GM23338 (cell line): Measurements from ENCODE around the gene IKBKE. TPM values are rescaled to one million over a fixed set of nuclear protein-coding genes. Genes with fewer than 3 reads are reported as not detected.

Source experiments
- ATAC-seq: fragments of 200-7000 bp; cut with Tn5 transposase; 3 replicates; pipeline ENCODE4 v1.9.1; 2020
- DNase-seq: peaks from one replicate; pipeline ENCODE4 v3.0.0-alpha.2; 2015; ENCODE audit warnings: low spot score
- H2AFZ ChIP-seq: fragments of 200-600 bp; sonication (generic); 2 replicates; pipeline ENCODE4 v1.8.0; 2016; ENCODE audit warnings: antibody characterized with exemption, mild to moderate bottlenecking, moderate library complexity
- H3F3A ChIP-seq: fragments of 200-600 bp; sonication (generic); replicated peaks from 2 replicates; pipeline ENCODE4 v1.8.0; 2017; ENCODE audit warnings: antibody characterized with exemption, mixed run types, low read depth
- H3K27ac ChIP-seq: fragments of 200-600 bp; sonication (generic); 2 replicates; pipeline ENCODE4 v1.6.1; 2016; ENCODE audit warnings: low read depth
- H3K27me3 ChIP-seq: fragments of 200-600 bp; sonication (generic); 2 replicates; pipeline ENCODE4 v1.8.0; 2016; ENCODE audit warnings: mild to moderate bottlenecking, mixed run types, moderate library complexity; ENCODE audit not compliant: insufficient read depth
- H3K36me3 ChIP-seq: fragments of 200-600 bp; sonication (generic); 2 replicates; pipeline ENCODE4 v1.8.0; 2016; ENCODE audit warnings: mild to moderate bottlenecking; ENCODE audit not compliant: insufficient read depth
- H3K4me1 ChIP-seq: fragments of 200-600 bp; sonication (generic); 2 replicates; pipeline ENCODE4 v1.8.0; 2016; ENCODE audit warnings: mild to moderate bottlenecking, moderate library complexity; ENCODE audit not compliant: insufficient read depth
- H3K4me2 ChIP-seq: fragments of 200-600 bp; sonication (generic); 2 replicates; pipeline ENCODE4 v1.7.1; 2017; ENCODE audit warnings: mixed run types
- H3K4me3 ChIP-seq: fragments of 200-600 bp; sonication (generic); 2 replicates; pipeline ENCODE4 v1.6.1; 2016; ENCODE audit warnings: mixed run types
- H3K79me2 ChIP-seq: fragments of 200-600 bp; sonication (generic); replicated peaks from 2 replicates; pipeline ENCODE4 v1.8.0; 2017; ENCODE audit warnings: mild to moderate bottlenecking; ENCODE audit not compliant: insufficient read depth
- H3K9me2 ChIP-seq: fragments of 200-600 bp; sonication (generic); 2 replicates; pipeline ENCODE4 v1.8.0; 2017; ENCODE audit not compliant: insufficient read depth
- H4K20me1 ChIP-seq: fragments of 200-600 bp; sonication (generic); replicated peaks from 2 replicates; pipeline ENCODE4 v1.8.0; 2017; ENCODE audit warnings: mild to moderate bottlenecking; ENCODE audit not compliant: insufficient read depth
- H3K27ac Mint-ChIP-seq: 2 replicates; pipeline ENCODE4 v1.8.0; 2020; ENCODE audit warnings: inconsistent platforms, mild to moderate bottlenecking, moderate library complexity, mixed read lengths
- H3K27me3 Mint-ChIP-seq: 3 replicates; pipeline ENCODE4 v1.8.0; 2022; ENCODE audit warnings: low read depth, mild to moderate bottlenecking, moderate library complexity, mixed read lengths, inconsistent platforms; ENCODE audit not compliant: insufficient read depth, poor library complexity
- H3K36me3 Mint-ChIP-seq: 3 replicates; pipeline ENCODE4 v1.8.0; 2021; ENCODE audit warnings: low read depth, mild to moderate bottlenecking, inconsistent platforms, moderate library complexity, mixed read lengths
- H3K4me1 Mint-ChIP-seq: 3 replicates; pipeline ENCODE4 v1.8.0; 2020; ENCODE audit warnings: mild to moderate bottlenecking, inconsistent platforms, mixed read lengths
- H3K4me3 Mint-ChIP-seq: 3 replicates; pipeline ENCODE4 v1.8.0; 2021; ENCODE audit warnings: moderate library complexity, mild to moderate bottlenecking, inconsistent platforms, mixed read lengths
- H3K9me3 Mint-ChIP-seq: 3 replicates; pipeline ENCODE4 v1.8.0; 2020; ENCODE audit warnings: moderate library complexity, mild to moderate bottlenecking, inconsistent platforms, mixed read lengths
- CREB1 ChIP-seq: fragments of 250-450 bp; sonication (Bioruptor Pico); IDR thresholded peaks from 2 replicates; pipeline ENCODE4 v1.5.0; 2020; ENCODE audit warnings: low read depth, mild to moderate bottlenecking, moderate library complexity
- CTCF ChIP-seq, 2 experiments: fragments of 200-600 bp in 1 of 2; sonication (generic) in 1 of 2; conservative IDR thresholded peaks; 2 replicates each; pipeline versions ENCODE4 v1.5.1 to v1.6.1; 2016 to 2017; ENCODE audit warnings: antibody characterized with exemption in 2 of 2, low read depth in 2 of 2, mild to moderate bottlenecking in 2 of 2, moderate library complexity in 1 of 2
- ETS1 ChIP-seq: IDR thresholded peaks from 2 replicates; pipeline ENCODE4 v1.6.1; 2016; ENCODE audit warnings: antibody characterized with exemption
- EZH2 ChIP-seq: fragments of 200-600 bp; sonication (generic); IDR thresholded peaks from one replicate; pipeline ENCODE4 v1.8.0; 2017; ENCODE audit warnings: antibody characterized with exemption, mild to moderate bottlenecking, low read depth; ENCODE audit not compliant: unreplicated experiment
- EZH2phosphoT487 ChIP-seq: fragments of 200-600 bp; sonication (generic); IDR thresholded peaks from one replicate; pipeline ENCODE4 v1.8.1; 2018; ENCODE audit warnings: antibody characterized with exemption; ENCODE audit not compliant: unreplicated experiment
- JUNB ChIP-seq: IDR thresholded peaks from one replicate; pipeline ENCODE4 v1.6.1; 2016; ENCODE audit warnings: antibody characterized with exemption; ENCODE audit not compliant: unreplicated experiment
- NANOG ChIP-seq: IDR thresholded peaks from 2 replicates; pipeline ENCODE4 v1.6.1; 2016; ENCODE audit warnings: antibody characterized with exemption, borderline replicate concordance
- POLR2AphosphoS5 ChIP-seq: IDR thresholded peaks from 2 replicates; pipeline ENCODE4 v1.6.1; 2016; ENCODE audit warnings: antibody characterized with exemption, low read depth
- REST ChIP-seq: IDR thresholded peaks from one replicate; pipeline ENCODE4 v1.6.1; 2018; ENCODE audit warnings: antibody characterized with exemption; ENCODE audit not compliant: unreplicated experiment
- STAT1 ChIP-seq: IDR thresholded peaks from one replicate; pipeline ENCODE4 v1.6.1; 2016; ENCODE audit warnings: antibody characterized with exemption; ENCODE audit not compliant: unreplicated experiment
- ZNF114 ChIP-seq: fragments of 250-450 bp; sonication (Bioruptor Pico); IDR thresholded peaks from 2 replicates; pipeline ENCODE4 v1.5.0; 2020; ENCODE audit warnings: mild to moderate bottlenecking, moderate library complexity
- ZNF331 ChIP-seq: fragments of 250-450 bp; sonication (Bioruptor Pico); IDR thresholded peaks from 2 replicates; pipeline ENCODE4 v1.5.0; 2020; ENCODE audit warnings: low read depth, mild to moderate bottlenecking, moderate library complexity
- ZNF462 ChIP-seq: fragments of 250-450 bp; sonication (Bioruptor Pico); IDR thresholded peaks from 2 replicates; pipeline ENCODE4 v1.5.0; 2020; ENCODE audit warnings: mild to moderate bottlenecking, moderate library complexity
- polyA plus RNA-seq: library from polyadenylated mRNA; unstranded; fragments of >200 nt; fragmentation: Nextera tagmentation; extraction: Ambion mirVana; gene quantifications from 2 replicates; pipeline ENCODE4 v1.2.1, GENCODE V29; 2016
- total RNA-seq: library from RNA; depleted of rRNA; stranded (reverse); fragments of >200 nt; shearing (Covaris generic); gene quantifications from 2 replicates; pipeline ENCODE4 v1.2.3, GENCODE V29; 2014

Gene IKBKE
- total and polyA plus RNA-seq, 2 experiments from 2014 or later: 4.8 to 11.1 TPM

- Mint-ChIP-seq H3K4me3 (no peak overlapping the region), H3K4me1 (peaks cover 26% of the 10 kb centered on the region), H3K27me3 (peaks cover 5% of the 10 kb centered on the region), H3K36me3 (peaks cover 13% of the 10 kb centered on the region; the same call in 2 of the 3 replicates), H3K27ac (no peak overlapping the region), H3K9me3 (no peaks in the 10 kb centered on the region)
- H3F3A ChIP-seq: no peaks in the 10 kb centered on the region
- TF ChIP-seq REST (no peak), CREB1 (CRISPR knock-in tag) (no peak), CTCF (conservative IDR thresholded peaks at IDR 0.05; ENCODE audit: low read depth in 2 of 2) (no peak), ZNF331 (no peak), EZH2phosphoT487 (no peak), POLR2AphosphoS5 (no peak), NANOG (no peak), ETS1 (no peak), EZH2 (no peak), ZNF462 (no peak), STAT1 (no peak), JUNB (no peak), ZNF114 (CRISPR knock-in tag) (no peak)
- DNase-seq: no peak
- peaks cover 4% of the 10 kb centered on the region; the same call in 1 of the 2 replicates for H3K36me3 ChIP-seq
- H3K27ac ChIP-seq: no peak overlapping the region
- no peak overlapping the region for H3K4me2 ChIP-seq
- H3K4me3 ChIP-seq: no peak overlapping the region
- H3K9me2 ChIP-seq: no peaks in the 10 kb centered on the region
- no peaks in the 10 kb centered on the region; the same call in 1 of the 2 replicates for H3K4me1 ChIP-seq
- H3K79me2 ChIP-seq: no peaks in the 10 kb centered on the region
- ATAC-seq: no peak
- H3K27me3 ChIP-seq: no peaks in the 10 kb centered on the region
- no peaks in the 10 kb centered on the region; the same call in 1 of the 2 replicates for H4K20me1 ChIP-seq
- no peak overlapping the region for H2AFZ ChIP-seq
These were observed 12.7 kb upstream of the IKBKE start for GRCh38 chr1:206457408-206458120.
